Medulla oblongata (tissue), 1 donor: ENCODE results near the gene ITM2B.
A peak's percentile ranks its signal among the peaks of the same experiment; 100 is the strongest.

Source experiments
- DNase-seq: peaks from one replicate; pipeline ENCODE4 v3.0.0-alpha.2; 2015; ENCODE audit errors: extremely low spot score

ITM2B gene

DNA sequence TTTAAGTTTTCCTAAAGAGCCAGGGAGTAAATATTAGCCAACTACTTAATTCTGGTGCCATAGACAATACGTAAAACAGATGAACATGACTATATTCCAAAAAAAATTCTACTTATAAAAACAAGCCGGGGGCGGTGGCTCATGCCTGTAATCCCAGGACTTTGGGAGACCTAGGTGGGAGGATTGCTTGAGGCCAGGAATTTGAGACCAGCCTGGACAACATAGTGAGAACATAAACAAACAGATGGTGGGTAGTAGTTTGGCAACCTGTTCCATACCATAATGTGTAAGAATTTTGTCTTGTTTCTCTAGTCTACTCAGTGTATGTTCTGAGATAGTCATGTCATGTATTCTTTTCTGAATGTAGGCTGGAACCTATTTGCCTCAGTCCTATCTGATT, 25.4 kb downstream of the ITM2B start:
- no peak for DNase-seq

- DNase-seq, result no peak
Measured at GRCh38 chr13:48260970-48261369, 28.0 kb downstream of the ITM2B start.

DNA sequence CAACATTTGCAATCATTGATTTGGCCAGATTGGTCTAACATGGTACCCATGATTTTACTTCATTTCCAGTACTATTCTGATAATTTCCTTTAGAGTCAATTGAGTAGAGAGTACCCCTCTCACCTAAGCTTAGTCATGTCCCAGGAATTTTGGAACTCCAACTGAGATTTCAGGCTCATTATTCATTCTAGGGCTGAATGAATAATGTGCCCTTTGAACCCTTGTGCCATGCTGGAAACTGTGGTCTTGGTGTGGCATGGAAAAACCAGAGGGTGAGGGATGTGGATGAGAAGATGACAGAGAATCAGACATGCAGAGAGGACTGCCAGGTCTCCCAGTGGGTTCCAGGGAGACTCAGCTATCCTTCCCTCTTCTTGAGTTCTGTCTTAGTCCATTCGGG, 30.2 kb downstream of the ITM2B start:
- no peak for DNase-seq

- DNase-seq, result no peak
Measured at GRCh38 chr13:48264058-48264457, 31.1 kb downstream of the ITM2B start.

DNA sequence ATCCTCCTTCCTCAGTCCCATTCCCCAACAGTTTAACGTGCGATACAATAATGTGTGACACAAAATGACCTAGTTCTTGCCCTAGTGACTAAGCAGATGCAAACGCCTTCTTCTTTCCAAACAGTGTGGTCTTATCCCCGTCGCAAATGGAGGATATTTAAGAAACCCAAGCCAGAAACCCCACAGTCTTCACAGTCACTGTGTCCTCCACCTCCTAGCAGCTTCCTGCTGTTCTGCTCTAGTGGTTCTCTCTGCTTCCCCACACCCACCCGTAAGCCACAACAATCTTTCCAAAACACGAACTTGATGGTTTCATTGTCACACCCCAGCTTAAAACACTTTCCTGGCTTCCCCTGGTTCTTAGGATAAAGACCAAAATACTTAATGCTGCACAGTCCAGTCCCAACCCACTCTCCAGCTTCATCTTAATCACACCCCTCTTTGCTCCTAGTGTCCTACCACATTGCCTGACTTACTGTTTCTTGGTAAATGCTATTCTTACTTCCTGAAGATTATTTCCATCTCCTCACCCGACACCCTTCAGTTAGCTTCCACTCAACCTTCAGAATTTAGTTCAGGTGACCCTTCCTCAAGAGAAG, 32.3 kb downstream of the ITM2B start:
- no peak for DNase-seq

DNA sequence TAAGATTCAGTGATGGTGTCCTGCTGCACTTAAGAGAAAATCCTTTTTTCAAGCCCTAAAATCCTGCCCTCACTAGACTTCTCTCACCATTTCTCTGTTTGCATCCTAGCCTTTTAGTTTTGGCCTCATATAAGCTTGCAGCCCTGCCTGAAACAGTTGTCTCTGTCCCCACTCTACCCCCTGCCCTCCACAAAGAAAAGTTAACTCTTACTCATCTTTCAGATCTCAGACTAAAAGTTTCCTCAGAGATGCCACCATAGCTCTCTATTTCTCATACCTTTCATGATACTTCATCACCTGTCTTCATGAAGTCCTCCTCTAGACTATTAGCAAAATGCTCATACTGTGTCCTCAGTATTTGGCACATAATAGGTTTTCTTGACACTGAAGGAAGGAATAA, 33.1 kb downstream of the ITM2B start:
- no peak for DNase-seq

- no peak for DNase-seq
Measured at GRCh38 chr13:48266701-48267639, 34.0 kb downstream of the ITM2B start.

DNA sequence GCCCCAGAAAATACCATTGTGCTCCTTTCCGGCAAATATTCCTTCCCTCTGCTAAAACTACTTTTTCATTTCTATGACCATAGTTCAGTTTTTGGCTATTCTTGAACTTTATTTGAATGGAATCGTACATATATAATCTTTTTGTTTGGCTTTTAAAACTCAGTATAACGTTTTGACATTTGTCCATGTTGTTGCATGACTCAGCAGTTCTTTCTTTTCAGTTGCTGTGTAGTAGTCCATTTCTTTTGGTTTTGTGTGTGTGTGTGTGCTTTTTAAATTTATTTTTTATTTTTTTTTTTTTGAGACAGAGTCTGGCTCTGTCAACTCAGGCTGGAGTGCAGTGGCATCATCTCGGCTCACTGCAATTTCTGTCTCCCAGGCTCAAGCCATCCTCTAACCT, 35.0 kb downstream of the ITM2B start:
- no peak for DNase-seq

DNA sequence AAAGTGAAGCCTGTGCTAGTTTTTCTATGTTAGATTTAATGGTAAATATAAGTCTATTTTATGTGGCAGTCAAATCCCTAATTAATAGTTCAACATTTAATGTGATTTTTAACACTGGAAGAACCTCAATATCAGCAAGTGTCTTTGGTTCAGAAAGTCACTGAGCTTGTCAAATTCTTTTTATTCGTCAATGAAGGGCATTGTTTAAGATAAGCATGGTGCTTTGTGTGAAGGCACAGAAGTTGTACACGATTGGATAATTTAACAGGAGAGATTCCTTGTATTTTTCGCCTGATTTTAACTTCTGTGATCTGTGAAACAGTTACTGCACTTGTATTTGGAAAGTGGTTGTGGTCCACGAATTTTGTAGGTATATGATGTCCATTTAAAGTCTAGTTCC, 40.3 kb downstream of the ITM2B start:
- peak; percentile 53 for DNase-seq

- DNase-seq, result no peak
Measured at GRCh38 chr13:48275507-48275906, 42.5 kb downstream of the ITM2B start.

DNA sequence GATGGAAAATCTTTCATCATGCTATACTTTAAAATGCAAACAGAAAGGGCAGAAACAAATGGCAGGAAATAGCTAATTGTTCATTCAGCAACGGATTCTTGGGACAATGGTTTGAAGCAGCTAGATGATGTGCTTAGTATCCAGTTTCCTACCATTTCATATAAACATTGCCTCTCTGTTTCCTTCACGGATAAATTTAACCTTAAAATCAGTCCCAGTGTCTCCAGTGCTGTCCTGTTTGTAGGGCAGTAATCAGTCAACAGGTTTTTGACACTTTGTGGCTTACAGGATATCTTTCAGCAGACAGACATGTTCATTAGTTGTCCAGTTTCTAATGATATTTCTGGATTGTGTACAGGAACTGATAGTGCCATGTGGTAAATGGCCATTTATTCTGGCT, 45.8 kb downstream of the ITM2B start:
- no peak for DNase-seq

DNA sequence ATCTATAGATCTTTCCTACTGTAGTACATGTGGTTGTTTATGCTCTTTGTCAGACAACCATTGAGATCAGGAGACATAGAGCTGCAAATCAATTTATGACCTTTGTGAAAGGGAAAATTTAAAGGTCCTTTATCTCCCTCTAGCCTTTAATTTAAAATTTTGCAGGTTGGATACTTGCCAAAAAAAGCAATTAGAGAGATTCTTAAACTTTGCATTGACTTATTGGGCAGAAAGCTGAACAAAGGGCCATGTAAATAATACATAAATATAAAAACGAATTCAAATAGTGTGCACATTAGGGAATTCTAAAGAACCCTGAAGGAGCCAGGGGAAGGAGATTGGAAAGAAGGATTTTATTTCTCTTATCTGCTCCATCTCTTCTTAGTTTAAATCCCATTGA, 48.5 kb downstream of the ITM2B start:
- DNase-seq, result no peak

GRCh38 chr13:48291730-48292129, 58.7 kb downstream of the ITM2B start:
- DNase-seq, result no peak

DNA sequence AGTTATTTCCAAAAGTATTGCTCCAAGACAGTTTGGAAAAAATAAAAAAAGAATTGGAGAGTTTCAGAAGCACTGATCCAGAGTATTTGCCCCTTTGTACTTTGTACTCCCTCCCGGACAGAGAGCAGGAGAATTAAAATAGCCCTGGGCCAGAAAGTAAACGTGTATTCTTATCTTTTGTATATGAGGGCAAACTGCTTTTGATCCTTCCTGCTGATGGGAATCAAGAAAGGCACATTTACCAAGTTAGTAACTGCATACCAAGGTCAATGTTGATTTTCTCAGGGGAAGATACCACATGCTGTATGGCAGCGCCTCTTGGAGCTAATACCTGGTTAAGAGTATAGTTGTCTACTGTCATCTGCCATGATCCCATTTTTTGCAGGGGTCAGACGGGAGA, 59.6 kb downstream of the ITM2B start:
- DNase-seq, result no peak

GRCh38 chr13:48294653-48295052, 61.6 kb downstream of the ITM2B start:
- no peak for DNase-seq

- no peak for DNase-seq
Measured at GRCh38 chr13:48295271-48295670, 62.3 kb downstream of the ITM2B start.

- no peak for DNase-seq
Measured at GRCh38 chr13:48296528-48296927, 63.5 kb downstream of the ITM2B start.

- no peak for DNase-seq
Measured at GRCh38 chr13:48297131-48297786, 64.3 kb downstream of the ITM2B start.

DNA sequence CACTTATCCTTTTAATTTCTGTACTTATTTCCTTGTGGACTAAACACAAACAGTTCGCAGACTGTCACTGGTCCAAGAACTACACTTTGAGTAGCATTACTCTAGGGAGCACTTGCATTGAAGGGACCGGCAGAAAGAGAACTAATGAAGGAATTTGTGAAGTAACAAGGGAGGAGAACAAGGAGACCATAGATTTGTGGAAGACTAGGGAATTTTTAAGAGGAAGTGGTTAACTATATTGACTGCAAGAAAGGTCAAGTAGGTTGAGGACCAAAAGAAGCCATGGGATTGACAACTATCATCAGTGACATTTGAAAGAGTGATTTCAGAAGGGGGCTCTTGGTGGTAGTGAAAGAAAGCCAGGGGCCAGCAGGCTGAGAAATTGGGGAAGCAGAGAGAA, 66.6 kb downstream of the ITM2B start:
- DNase-seq, result no peak

GRCh38 chr13:48302871-48303358, 69.9 kb downstream of the ITM2B start:
- no peak for DNase-seq

GRCh38 chr13:48303359-48304142, 70.5 kb downstream of the ITM2B start, which contains the start of gene RB1:
TSS of gene RB1 (plus strand) at chr13:48303751. CDS start at chr13:48303913, 162 bp downstream.
- peak; percentile 90 for DNase-seq
